GM10248 (cell line): ENCODE results near the gene SLC17A3.
A peak's percentile ranks its signal among the peaks of the same experiment; 100 is the strongest.

ENCODE experiments used
- CTCF ChIA-PET: fragments of 300-600 bp; sonication (Branson Sonifier 250); formaldehyde crosslinking; extraction: SDS; loops from one replicate; lab custom pipeline; 2021; ENCODE audit warnings: antibody characterized with exemption; lab: Yijun Ruan, JAX
- POLR2A ChIA-PET: fragments of 350-650 bp; sonication (Branson Sonifier 250); formaldehyde crosslinking; extraction: SDS; loops from one replicate; lab custom pipeline; 2020; ENCODE audit warnings: antibody characterized with exemption; lab: Yijun Ruan, JAX
- DNase-seq: peaks from one replicate; pipeline ENCODE4 v3.0.0; 2012; ENCODE audit errors: extremely low spot score
- CTCF ChIP-seq: IDR thresholded peaks from 2 replicates; pipeline ENCODE4 v1.5.1; 2012; ENCODE audit warnings: mild to moderate bottlenecking, low read depth; ENCODE audit errors: extremely low read depth, missing control alignments, control extremely low read depth

The SLC17A3 gene

GRCh38 chr6:25883991-25884390 is 9.9 kb upstream of the SLC17A3 start:
- TF ChIP-seq CTCF: no peak
- no peak for DNase-seq
- POLR2A ChIA-PET: no interaction called here

GRCh38 chr6:25883536-25883935 is 9.5 kb upstream of the SLC17A3 start:
- CTCF ChIA-PET: interaction anchor here (1.4 kb wide), 1 partner anchor 43 kb away, joined by 3 read pairs; no protein-coding TSS in a partner anchor
- TF ChIP-seq CTCF: no peak
- POLR2A ChIA-PET: no interaction called here
- no peak for DNase-seq

More at GRCh38 chr6:25883991-25884390, 9.9 kb upstream of the SLC17A3 start:
- CTCF ChIA-PET: interaction anchor here (1.7 kb wide), 1 partner anchor 12 kb away, joined by 5 read pairs; no protein-coding TSS in a partner anchor

GRCh38 chr6:25882051-25882496 is 8.0 kb upstream of the SLC17A3 start:
- peak; percentile 12 for DNase-seq
- POLR2A ChIA-PET: no interaction called here
- CTCF ChIA-PET: interaction anchor here (0.8 to 1.9 kb wide), 5 partner anchors 9 to 132 kb away, joined by 3 to 5 read pairs (median 4); no protein-coding TSS in a partner anchor
- no peak for TF ChIP-seq CTCF

- no peak for DNase-seq
- ChIA-PET POLR2A (no interaction called here), CTCF (interaction anchor here (1.2 to 1.6 kb wide), 2 partner anchors 11 to 162 kb away, joined by 3 to 4 read pairs; no protein-coding TSS in a partner anchor)
- TF ChIP-seq CTCF: no peak
These were observed 6.6 kb upstream of the SLC17A3 start for GRCh38 chr6:25880601-25881000.

- ChIA-PET CTCF (interaction anchor here (1.6 kb wide), 1 partner anchor 160 kb away, joined by 4 read pairs; no protein-coding TSS in a partner anchor), POLR2A (no interaction called here)
- TF ChIP-seq CTCF: no peak
- DNase-seq: no peak
These were observed 4.8 kb upstream of the SLC17A3 start for GRCh38 chr6:25878721-25879322.

GRCh38 chr6:25875926-25876602 is 2.0 kb upstream of the SLC17A3 start:
- DNase-seq: no peak
- no peak for TF ChIP-seq CTCF
- ChIA-PET CTCF (interaction anchor here (1.3 to 1.4 kb wide), 2 partner anchors 11 to 18 kb away, joined by 3 read pairs; no protein-coding TSS in a partner anchor), POLR2A (no interaction called here)
